KMS-11 (cell line): ENCODE results near the gene TMOD1.

Source experiments
- H2AFZ ChIP-seq: fragments of 200-600 bp; sonication (generic); 2 replicates; pipeline ENCODE4 v1.6.1; 2016; ENCODE audit warnings: antibody characterized with exemption, mixed run types, low read depth
- H3K27ac ChIP-seq: fragments of 200-600 bp; sonication (generic); 2 replicates; pipeline ENCODE4 v1.6.1; 2016; ENCODE audit warnings: mild to moderate bottlenecking, mixed run types
- H3K27me3 ChIP-seq: fragments of 200-600 bp; sonication (generic); 2 replicates; pipeline ENCODE4 v1.6.1; 2017; ENCODE audit warnings: mild to moderate bottlenecking, low read depth, mixed run types, moderate library complexity; ENCODE audit not compliant: insufficient read depth
- H3K36me3 ChIP-seq: fragments of 200-600 bp; sonication (generic); 2 replicates; pipeline ENCODE4 v1.6.1; 2017; ENCODE audit warnings: mild to moderate bottlenecking, mixed run types; ENCODE audit not compliant: insufficient read depth
- H3K4me1 ChIP-seq: fragments of 200-600 bp; sonication (generic); 2 replicates; pipeline ENCODE4 v1.6.1; 2016; ENCODE audit warnings: mild to moderate bottlenecking, low read depth, mixed run types; ENCODE audit not compliant: poor library complexity, severe bottlenecking
- H3K4me2 ChIP-seq: fragments of 200-600 bp; sonication (generic); 2 replicates; pipeline ENCODE4 v1.7.0; 2016; ENCODE audit warnings: mild to moderate bottlenecking, mixed run types
- H3K4me3 ChIP-seq: fragments of 200-600 bp; sonication (generic); IDR thresholded peaks from 2 replicates; pipeline ENCODE4 v1.6.1; 2017; ENCODE audit warnings: low read depth, low read length, mixed read lengths; ENCODE audit not compliant: insufficient read depth
- H3K79me2 ChIP-seq: fragments of 200-600 bp; sonication (generic); 2 replicates; pipeline ENCODE4 v1.6.1; 2016; ENCODE audit warnings: low read depth, mixed run types; ENCODE audit not compliant: insufficient read depth
- H3K9ac ChIP-seq: fragments of 200-600 bp; sonication (generic); 2 replicates; pipeline ENCODE4 v1.6.1; 2016; ENCODE audit warnings: mild to moderate bottlenecking, mixed run types
- H4K20me1 ChIP-seq: fragments of 200-600 bp; sonication (generic); 2 replicates; pipeline ENCODE4 v1.6.1; 2016; ENCODE audit warnings: mild to moderate bottlenecking, mixed run types; ENCODE audit not compliant: insufficient read depth
- TF ChIP-seq, protein P1 (sequence below): fragments of 200-600 bp; sonication (generic); conservative IDR thresholded peaks from 2 replicates; pipeline ENCODE4 v1.6.1; 2017; ENCODE audit warnings: low read depth, mild to moderate bottlenecking, antibody characterized with exemption, low read length, moderate library complexity, mixed read lengths

Gene TMOD1

DNA sequence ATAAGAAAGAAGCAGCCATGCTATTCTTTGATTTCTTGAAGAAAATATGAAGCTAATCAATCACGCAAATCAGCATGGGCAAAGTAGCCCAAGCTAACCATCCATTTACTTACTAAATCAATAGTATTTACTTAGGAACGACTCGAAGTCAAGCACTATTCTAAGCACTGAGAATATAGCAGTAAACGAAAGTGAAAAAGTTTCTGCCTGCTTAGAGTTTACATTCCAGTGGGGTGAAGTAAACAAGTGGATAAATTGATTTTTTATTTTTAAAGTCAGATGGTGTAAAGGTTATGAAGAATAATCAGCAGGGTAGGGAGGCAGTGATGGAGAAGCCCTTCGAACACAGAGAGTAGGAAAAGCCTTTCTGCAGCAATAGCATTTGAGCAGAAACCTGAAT, 126.2 kb downstream of the TMOD1 start:
- Histone ChIP-seq H3K27ac (no peak overlapping the region), H3K4me2 (0 out of 2 replicates have a peak overlapping the region, but pooled peaks have one; percentile 26), H3K79me2 (peaks cover 34% of the 10 kb centered on the region; the same call in 1 of the 2 replicates), H2AFZ (no peak overlapping the region), H4K20me1 (no peaks in the 10 kb centered on the region), H3K9ac (no peak overlapping the region), H3K27me3 (no peaks in the 10 kb centered on the region), H3K36me3 (no peaks in the 10 kb centered on the region), H3K4me3 (no peak overlapping the region), H3K4me1 (peaks cover 34% of the 10 kb centered on the region)
- TF ChIP-seq, protein P1, sequence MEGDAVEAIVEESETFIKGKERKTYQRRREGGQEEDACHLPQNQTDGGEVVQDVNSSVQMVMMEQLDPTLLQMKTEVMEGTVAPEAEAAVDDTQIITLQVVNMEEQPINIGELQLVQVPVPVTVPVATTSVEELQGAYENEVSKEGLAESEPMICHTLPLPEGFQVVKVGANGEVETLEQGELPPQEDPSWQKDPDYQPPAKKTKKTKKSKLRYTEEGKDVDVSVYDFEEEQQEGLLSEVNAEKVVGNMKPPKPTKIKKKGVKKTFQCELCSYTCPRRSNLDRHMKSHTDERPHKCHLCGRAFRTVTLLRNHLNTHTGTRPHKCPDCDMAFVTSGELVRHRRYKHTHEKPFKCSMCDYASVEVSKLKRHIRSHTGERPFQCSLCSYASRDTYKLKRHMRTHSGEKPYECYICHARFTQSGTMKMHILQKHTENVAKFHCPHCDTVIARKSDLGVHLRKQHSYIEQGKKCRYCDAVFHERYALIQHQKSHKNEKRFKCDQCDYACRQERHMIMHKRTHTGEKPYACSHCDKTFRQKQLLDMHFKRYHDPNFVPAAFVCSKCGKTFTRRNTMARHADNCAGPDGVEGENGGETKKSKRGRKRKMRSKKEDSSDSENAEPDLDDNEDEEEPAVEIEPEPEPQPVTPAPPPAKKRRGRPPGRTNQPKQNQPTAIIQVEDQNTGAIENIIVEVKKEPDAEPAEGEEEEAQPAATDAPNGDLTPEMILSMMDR: no peak

DNA sequence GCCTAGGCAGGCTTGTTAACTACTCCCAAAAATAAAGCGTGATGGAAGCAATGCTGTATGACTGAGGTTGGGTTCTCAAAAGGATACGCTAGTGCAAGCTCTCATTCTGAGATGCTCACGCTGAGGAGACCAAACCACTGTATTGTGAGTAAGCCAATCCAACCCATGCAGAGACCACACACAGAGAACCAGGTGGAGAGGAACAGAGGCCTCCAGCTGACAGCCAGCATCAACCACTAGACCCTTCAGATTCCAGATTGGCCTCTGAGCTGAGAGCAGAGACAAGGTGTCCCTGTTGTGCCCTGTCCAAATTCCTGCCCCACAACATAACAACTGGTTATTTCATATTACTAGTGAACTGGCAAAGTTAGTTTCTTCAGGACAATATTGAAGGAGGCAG, 127.2 kb downstream of the TMOD1 start:
- Histone ChIP-seq H3K79me2 (peaks cover 35% of the 10 kb centered on the region; the same call in 1 of the 2 replicates), H3K27me3 (no peaks in the 10 kb centered on the region), H3K4me2 (peak overlapping the region; percentile 19; the same call in 1 of the 2 replicates), H3K4me3 (no peak overlapping the region), H2AFZ (no peak overlapping the region), H3K27ac (no peak overlapping the region; the same call in 1 of the 2 replicates), H3K9ac (no peak overlapping the region), H4K20me1 (no peaks in the 10 kb centered on the region), H3K4me1 (peaks cover 34% of the 10 kb centered on the region), H3K36me3 (no peaks in the 10 kb centered on the region)
- TF ChIP-seq, protein P1: no peak

DNA sequence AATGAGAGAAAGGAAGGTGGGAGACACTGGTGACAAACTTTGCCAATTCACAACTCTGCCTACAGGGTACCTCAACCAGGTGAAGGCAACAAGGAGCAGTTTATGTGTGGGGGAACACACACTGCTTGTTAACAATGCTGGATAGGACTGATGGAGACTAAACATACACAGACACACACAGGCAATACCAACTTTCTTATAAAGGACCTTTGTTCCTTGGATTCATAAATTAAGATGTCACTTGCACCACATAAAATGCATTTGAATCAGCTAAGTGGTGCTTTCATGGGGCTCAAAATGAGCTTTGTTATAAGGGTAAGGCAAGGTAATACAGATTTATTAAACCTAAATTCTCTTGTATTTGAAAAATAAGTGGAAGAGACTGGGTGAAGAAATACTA, 127.7 kb downstream of the TMOD1 start:
- Histone ChIP-seq H3K27me3 (no peaks in the 10 kb centered on the region), H3K4me2 (peak overlapping the region; percentile 19; the same call in 1 of the 2 replicates), H4K20me1 (no peaks in the 10 kb centered on the region), H3K4me1 (peaks cover 34% of the 10 kb centered on the region), H2AFZ (no peak overlapping the region), H3K4me3 (no peak overlapping the region), H3K9ac (no peak overlapping the region), H3K36me3 (no peaks in the 10 kb centered on the region), H3K27ac (no peak overlapping the region; the same call in 1 of the 2 replicates), H3K79me2 (peaks cover 40% of the 10 kb centered on the region; the same call in 1 of the 2 replicates)
- TF ChIP-seq, protein P1: no peak

DNA sequence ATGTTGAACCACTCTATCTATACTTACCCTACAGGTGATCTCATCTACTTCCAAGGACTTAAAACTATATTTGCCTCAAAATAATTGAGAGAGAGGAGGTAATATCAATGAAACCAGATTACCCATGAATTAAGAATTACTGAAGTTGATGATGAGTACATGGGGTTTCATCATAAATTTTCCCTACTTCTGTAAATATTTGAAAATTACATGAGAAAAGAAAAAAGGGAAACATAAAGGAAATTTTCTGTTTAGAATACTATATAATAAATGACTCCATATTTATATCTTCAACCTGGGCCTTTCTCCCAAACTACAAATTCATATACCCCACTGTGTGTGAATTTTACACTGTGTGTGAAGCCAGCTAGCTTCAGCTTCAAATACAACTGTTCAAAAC, 129.1 kb downstream of the TMOD1 start:
- H3K36me3 ChIP-seq: no peaks in the 10 kb centered on the region
- H3K79me2 ChIP-seq: peaks cover 54% of the 10 kb centered on the region
- H3K4me3 ChIP-seq: no peak overlapping the region
- H3K27me3 ChIP-seq: no peaks in the 10 kb centered on the region
- no peaks in the 10 kb centered on the region for H4K20me1 ChIP-seq
- H2AFZ ChIP-seq: no peak overlapping the region
- TF ChIP-seq, protein P1: no peak
- no peak overlapping the region for H3K27ac ChIP-seq
- H3K4me2 ChIP-seq: no peak overlapping the region
- no peak overlapping the region for H3K9ac ChIP-seq
- peaks cover 44% of the 10 kb centered on the region for H3K4me1 ChIP-seq
